Measurements from ENCODE around the gene CWC15. TPM values are rescaled to one million over a fixed set of nuclear protein-coding genes. Genes with fewer than 3 reads are reported as not detected.

CWC15 gene
- polyA plus RNA-seq, 1 donor from 2014 or later: 151 TPM

DNA sequence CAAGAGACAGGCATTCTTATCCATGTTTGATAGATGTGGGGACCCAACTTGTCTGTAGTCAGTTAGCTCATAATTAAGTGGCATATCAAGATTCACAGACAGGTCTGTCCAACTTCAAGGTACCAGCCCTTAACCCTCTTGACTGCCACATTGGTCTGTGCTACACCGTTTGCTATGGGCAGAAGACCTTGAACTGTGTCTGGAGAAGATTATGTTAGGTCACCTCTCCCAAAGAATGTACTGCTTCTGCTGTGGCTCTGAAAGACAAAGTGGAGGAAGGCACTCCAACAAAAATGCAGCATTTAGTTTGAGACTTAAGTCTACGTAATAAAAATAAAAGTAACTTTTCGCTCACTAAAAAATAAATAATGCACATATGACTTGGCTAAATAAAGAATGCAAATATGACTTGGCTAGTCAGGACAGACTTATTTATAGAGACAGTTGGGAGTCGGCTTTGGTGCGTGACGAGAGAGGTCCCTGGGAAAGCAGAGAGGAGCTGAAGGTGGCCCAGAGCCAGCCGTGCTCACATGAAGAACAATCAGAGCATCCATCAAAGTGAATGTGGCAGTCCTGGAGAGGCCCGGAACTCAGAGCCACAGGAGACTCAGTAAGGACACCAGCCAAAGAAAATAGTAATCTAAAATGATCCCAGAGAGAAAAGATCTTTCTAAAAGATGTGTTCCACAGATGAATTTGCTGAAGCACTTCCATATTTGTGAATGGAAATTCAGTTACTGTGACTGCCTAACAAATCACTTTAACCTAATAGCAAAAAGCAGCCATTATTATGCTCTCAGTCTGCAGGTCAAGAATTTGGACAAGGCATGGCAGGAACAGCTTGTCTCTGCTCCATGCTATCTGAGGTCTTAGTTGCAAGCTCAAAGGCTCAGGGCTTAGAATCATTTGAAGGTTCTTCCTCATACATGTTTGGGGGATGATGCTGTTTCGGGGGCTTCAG is 35.0 kb downstream of the CWC15 start:
- no peaks in the 10 kb centered on the region for H3K9me2 ChIP-seq (ENCODE audit: insufficient read depth, low read length)
- no peaks in the 10 kb centered on the region for H3K27me3 ChIP-seq (ENCODE audit: insufficient read depth, low read depth, low read length)
- H3K9ac ChIP-seq (ENCODE audit: low read length): no peak overlapping the region
- no peaks in the 10 kb centered on the region for H3K9me3 ChIP-seq (ENCODE audit: low read length)
- no peaks in the 10 kb centered on the region for H3F3A ChIP-seq (ENCODE audit: insufficient read depth, low read length, poor library complexity, severe bottlenecking)
- no peak overlapping the region for H3K27ac ChIP-seq (ENCODE audit: low read length)
- H2AFZ ChIP-seq (ENCODE audit: low read depth, low read length): no peak overlapping the region
- no peaks in the 10 kb centered on the region for H3K79me2 ChIP-seq (replicated peaks; ENCODE audit: insufficient read depth, low read length)
- H3K4me2 ChIP-seq (ENCODE audit: low read length): no peak overlapping the region
- no peaks in the 10 kb centered on the region for H4K20me1 ChIP-seq (ENCODE audit: insufficient read depth)
- no peaks in the 10 kb centered on the region for H3K36me3 ChIP-seq (ENCODE audit: insufficient read depth, low read length)
- TF ChIP-seq EP300 (conservative IDR thresholded peaks at IDR 0.05; ENCODE audit: poor library complexity, severe bottlenecking) (no peak), TAF1 (IDR thresholded peaks at IDR 0.05; ENCODE audit: low read depth) (no peak), POLR2AphosphoS5 (IDR thresholded peaks at IDR 0.05) (no peak), EZH2 (IDR thresholded peaks at IDR 0.05; ENCODE audit: borderline replicate concordance, insufficient read depth, low read length, poor library complexity, severe bottlenecking) (no peak), MXI1 (conservative IDR thresholded peaks at IDR 0.05; ENCODE audit: poor library complexity, severe bottlenecking) (no peak), RAD21 (conservative IDR thresholded peaks at IDR 0.05) (no peak)
- TF ChIP-seq, protein P1, sequence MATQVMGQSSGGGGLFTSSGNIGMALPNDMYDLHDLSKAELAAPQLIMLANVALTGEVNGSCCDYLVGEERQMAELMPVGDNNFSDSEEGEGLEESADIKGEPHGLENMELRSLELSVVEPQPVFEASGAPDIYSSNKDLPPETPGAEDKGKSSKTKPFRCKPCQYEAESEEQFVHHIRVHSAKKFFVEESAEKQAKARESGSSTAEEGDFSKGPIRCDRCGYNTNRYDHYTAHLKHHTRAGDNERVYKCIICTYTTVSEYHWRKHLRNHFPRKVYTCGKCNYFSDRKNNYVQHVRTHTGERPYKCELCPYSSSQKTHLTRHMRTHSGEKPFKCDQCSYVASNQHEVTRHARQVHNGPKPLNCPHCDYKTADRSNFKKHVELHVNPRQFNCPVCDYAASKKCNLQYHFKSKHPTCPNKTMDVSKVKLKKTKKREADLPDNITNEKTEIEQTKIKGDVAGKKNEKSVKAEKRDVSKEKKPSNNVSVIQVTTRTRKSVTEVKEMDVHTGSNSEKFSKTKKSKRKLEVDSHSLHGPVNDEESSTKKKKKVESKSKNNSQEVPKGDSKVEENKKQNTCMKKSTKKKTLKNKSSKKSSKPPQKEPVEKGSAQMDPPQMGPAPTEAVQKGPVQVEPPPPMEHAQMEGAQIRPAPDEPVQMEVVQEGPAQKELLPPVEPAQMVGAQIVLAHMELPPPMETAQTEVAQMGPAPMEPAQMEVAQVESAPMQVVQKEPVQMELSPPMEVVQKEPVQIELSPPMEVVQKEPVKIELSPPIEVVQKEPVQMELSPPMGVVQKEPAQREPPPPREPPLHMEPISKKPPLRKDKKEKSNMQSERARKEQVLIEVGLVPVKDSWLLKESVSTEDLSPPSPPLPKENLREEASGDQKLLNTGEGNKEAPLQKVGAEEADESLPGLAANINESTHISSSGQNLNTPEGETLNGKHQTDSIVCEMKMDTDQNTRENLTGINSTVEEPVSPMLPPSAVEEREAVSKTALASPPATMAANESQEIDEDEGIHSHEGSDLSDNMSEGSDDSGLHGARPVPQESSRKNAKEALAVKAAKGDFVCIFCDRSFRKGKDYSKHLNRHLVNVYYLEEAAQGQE (IDR thresholded peaks at IDR 0.05; ENCODE audit: borderline replicate concordance): no peak
- TF ChIP-seq, protein P2, sequence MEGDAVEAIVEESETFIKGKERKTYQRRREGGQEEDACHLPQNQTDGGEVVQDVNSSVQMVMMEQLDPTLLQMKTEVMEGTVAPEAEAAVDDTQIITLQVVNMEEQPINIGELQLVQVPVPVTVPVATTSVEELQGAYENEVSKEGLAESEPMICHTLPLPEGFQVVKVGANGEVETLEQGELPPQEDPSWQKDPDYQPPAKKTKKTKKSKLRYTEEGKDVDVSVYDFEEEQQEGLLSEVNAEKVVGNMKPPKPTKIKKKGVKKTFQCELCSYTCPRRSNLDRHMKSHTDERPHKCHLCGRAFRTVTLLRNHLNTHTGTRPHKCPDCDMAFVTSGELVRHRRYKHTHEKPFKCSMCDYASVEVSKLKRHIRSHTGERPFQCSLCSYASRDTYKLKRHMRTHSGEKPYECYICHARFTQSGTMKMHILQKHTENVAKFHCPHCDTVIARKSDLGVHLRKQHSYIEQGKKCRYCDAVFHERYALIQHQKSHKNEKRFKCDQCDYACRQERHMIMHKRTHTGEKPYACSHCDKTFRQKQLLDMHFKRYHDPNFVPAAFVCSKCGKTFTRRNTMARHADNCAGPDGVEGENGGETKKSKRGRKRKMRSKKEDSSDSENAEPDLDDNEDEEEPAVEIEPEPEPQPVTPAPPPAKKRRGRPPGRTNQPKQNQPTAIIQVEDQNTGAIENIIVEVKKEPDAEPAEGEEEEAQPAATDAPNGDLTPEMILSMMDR (IDR thresholded peaks at IDR 0.05; ENCODE audit: poor library complexity, severe bottlenecking): no peak
- no peak overlapping the region for H3K4me3 ChIP-seq (ENCODE audit: low read length)

DNA sequence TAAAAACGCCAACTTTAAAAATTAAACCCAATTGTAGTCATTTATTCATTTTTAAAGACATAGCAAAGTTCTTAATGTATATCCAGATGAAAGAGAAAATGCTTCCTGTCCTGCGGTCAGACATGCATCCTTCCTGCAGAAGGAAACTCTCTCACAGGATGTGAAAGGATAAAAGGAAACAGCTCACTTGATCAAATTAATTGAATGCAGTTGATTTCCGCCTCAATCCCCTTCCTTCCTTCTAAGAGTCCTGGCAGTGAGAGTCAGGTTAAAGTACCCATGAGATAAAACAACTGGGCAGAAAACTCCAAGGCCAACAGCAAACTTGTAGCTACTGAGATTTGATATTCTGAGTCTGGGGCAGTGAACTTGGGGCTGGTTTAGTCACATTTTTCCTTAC is 38.5 kb downstream of the CWC15 start:
- no peaks in the 10 kb centered on the region for H3K36me3 ChIP-seq (ENCODE audit: insufficient read depth, low read length)
- H3K9me3 ChIP-seq (ENCODE audit: low read length): no peaks in the 10 kb centered on the region
- no peaks in the 10 kb centered on the region for H3K27me3 ChIP-seq (ENCODE audit: insufficient read depth, low read depth, low read length)
- H3K9me2 ChIP-seq (ENCODE audit: insufficient read depth, low read length): no peaks in the 10 kb centered on the region
- no peaks in the 10 kb centered on the region for H4K20me1 ChIP-seq (ENCODE audit: insufficient read depth)
- no peaks in the 10 kb centered on the region for H3F3A ChIP-seq (ENCODE audit: insufficient read depth, low read length, poor library complexity, severe bottlenecking)
- no peaks in the 10 kb centered on the region for H3K79me2 ChIP-seq (replicated peaks; ENCODE audit: insufficient read depth, low read length)
- H3K27ac ChIP-seq (ENCODE audit: low read length): no peak overlapping the region
- H3K4me2 ChIP-seq (ENCODE audit: low read length): no peak overlapping the region
- H2AFZ ChIP-seq (ENCODE audit: low read depth, low read length): no peak overlapping the region
- TF ChIP-seq, protein P1 (IDR thresholded peaks at IDR 0.05; ENCODE audit: borderline replicate concordance): no peak
- TF ChIP-seq EZH2 (IDR thresholded peaks at IDR 0.05; ENCODE audit: borderline replicate concordance, insufficient read depth, low read length, poor library complexity, severe bottlenecking) (no peak), POLR2AphosphoS5 (IDR thresholded peaks at IDR 0.05) (no peak), SMC3 (conservative IDR thresholded peaks at IDR 0.05; ENCODE audit: poor library complexity) (no peak), TAF1 (IDR thresholded peaks at IDR 0.05; ENCODE audit: low read depth) (no peak), RAD21 (conservative IDR thresholded peaks at IDR 0.05) (no peak), MXI1 (conservative IDR thresholded peaks at IDR 0.05; ENCODE audit: poor library complexity, severe bottlenecking) (no peak), EP300 (conservative IDR thresholded peaks at IDR 0.05; ENCODE audit: poor library complexity, severe bottlenecking) (no peak)
- TF ChIP-seq, protein P2 (IDR thresholded peaks at IDR 0.05; ENCODE audit: poor library complexity, severe bottlenecking): no peak
- H3K9ac ChIP-seq (ENCODE audit: low read length): no peak overlapping the region
- H3K4me3 ChIP-seq (ENCODE audit: low read length): no peak overlapping the region

Data from neural cell (in vitro differentiated cells).